Amniotic stem cell (primary cell): ENCODE measurements around the gene MRGPRX4.

Experiments used
- DNase-seq: peaks from one replicate; lab custom pipeline; 2025; lab: John Stamatoyannopoulos, UW

MRGPRX4 gene

DNA sequence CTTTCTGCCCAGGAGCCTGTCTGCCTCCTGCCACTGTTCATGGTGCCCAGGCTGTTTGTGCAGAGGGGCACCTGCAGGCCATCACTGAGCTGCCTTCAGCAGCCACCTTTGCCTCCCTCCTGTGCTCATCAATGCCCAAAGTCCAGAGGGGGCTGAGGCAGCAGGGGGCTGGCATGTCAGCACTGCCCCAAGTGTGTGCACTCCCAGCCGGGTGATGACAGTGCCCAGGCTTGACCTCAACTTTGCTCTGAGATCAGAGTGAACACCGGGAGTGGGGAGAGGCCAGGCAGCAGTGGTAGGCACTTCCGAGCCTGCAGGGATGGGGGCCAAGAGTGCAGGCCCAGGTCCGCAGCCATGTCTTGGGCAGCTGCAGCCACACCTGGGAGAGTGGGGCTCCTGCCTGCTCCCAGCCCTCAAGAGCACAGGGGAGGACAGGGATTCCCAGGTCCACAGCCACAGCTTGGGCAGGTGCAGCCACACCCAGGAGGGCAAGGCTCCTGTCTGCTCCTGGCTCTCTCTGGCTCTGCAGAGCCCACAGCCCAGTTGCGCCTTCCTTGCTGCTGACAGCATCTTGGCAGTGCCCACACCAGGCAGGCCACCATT lies 48.7 kb downstream of the MRGPRX4 start:
- no peak for DNase-seq

DNA sequence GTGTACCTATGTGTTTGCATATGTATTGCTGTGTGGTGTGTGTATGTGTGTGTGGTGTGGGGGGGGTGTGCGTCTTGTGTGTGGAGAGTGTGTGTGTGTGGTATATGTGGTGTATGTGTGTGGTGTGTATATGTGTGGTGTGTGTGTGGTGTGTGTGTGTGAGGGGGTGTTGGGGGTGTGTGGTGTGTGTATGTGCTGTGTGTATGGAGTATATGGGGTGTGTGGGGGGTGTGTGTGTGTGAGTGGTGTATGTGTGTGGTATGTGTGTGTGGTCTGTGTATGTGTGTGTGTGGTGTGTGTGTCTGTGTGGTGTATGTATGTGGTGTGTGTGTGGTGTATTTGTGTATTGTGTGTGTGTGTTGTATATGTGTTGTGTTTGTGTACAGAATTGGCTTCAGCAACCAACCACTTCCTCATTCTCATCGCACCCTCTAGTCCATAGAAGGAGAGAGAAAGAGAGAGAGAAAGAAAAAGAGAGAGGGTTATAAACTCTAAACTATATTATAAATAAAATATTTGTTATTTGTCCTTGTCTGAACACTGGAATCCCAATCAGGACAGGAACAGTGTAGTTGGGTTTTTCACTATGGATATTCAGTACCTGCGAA lies 50.3 kb downstream of the MRGPRX4 start:
- no peak for DNase-seq
